Muscle layer of duodenum (tissue), 2 donors: ENCODE measurements around the gene ARFGEF3.

Source experiments
- H3K27ac ChIP-seq: one replicate; pipeline ENCODE4 v1.7.0; 2013; ENCODE audit warnings: mild to moderate bottlenecking, low read length
- H3K27me3 ChIP-seq: one replicate; pipeline ENCODE4 v1.7.0; 2013; ENCODE audit warnings: low read depth, mild to moderate bottlenecking, control low read depth, low read length
- H3K36me3 ChIP-seq, 2 donors: one replicate each; pipeline ENCODE4 v1.7.0; 2013; ENCODE audit warnings: low read length in 2 of 2, control low read depth in 1 of 2, mild to moderate bottlenecking in 1 of 2; ENCODE audit not compliant: insufficient read depth in 2 of 2, control insufficient read depth in 1 of 2
- H3K4me1 ChIP-seq, 2 donors: one replicate each; pipeline ENCODE4 v1.7.0; 2013; ENCODE audit warnings: low read length in 2 of 2, mild to moderate bottlenecking in 2 of 2, control low read depth in 1 of 2, moderate library complexity in 1 of 2; ENCODE audit not compliant: insufficient read depth in 2 of 2, control insufficient read depth in 1 of 2
- H3K4me3 ChIP-seq, 2 donors: one replicate each; pipeline ENCODE4 v1.7.0; 2013; ENCODE audit warnings: low read length in 2 of 2, low read depth in 1 of 2, mild to moderate bottlenecking in 1 of 2
- H3K9me3 ChIP-seq, 2 donors: one replicate each; pipeline ENCODE4 v1.7.0; 2013; ENCODE audit warnings: low read length in 2 of 2, control low read depth in 1 of 2, mild to moderate bottlenecking in 1 of 2; ENCODE audit not compliant: control insufficient read depth in 1 of 2
- donor health status: healthy.

Gene ARFGEF3

DNA sequence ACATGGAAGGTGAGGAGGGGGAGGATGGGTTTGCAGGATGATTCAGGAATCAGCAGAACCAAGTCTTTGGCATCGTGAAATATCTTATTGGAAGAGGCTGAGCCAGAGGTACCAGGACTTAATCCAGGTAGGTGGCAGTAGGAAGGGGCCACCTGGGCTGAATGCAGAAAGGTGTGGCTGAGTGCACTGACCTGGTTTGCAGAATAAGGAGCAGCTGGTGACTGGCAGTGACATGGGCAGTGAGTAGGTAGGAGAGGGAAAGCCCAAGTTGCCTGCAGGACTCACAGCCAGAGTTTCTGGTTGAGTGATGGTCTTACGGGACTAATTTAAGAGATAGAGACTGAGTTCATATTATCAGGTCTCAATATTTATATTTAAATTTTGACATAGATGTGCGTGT is 57.7 kb downstream of the ARFGEF3 start:
- no peaks in the 10 kb centered on the region for H3K27me3 ChIP-seq
- H3K4me1 ChIP-seq: no peaks in the 10 kb centered on the region
- no peaks in the 10 kb centered on the region for H3K9me3 ChIP-seq
- H3K4me3 ChIP-seq: no peak overlapping the region
- H3K36me3 ChIP-seq: no peaks in the 10 kb centered on the region
- H3K27ac ChIP-seq: no peak overlapping the region

- H3K4me1 ChIP-seq: no peaks in the 10 kb centered on the region
- no peaks in the 10 kb centered on the region for H3K36me3 ChIP-seq
- H3K27me3 ChIP-seq: no peaks in the 10 kb centered on the region
- H3K27ac ChIP-seq: no peak overlapping the region
- H3K9me3 ChIP-seq: no peaks in the 10 kb centered on the region
- no peak overlapping the region for H3K4me3 ChIP-seq
Measured at GRCh38 chr6:138219901-138220300, 58.2 kb downstream of the ARFGEF3 start.

- Histone ChIP-seq H3K27me3 (no peaks in the 10 kb centered on the region), H3K4me3 (no peak overlapping the region), H3K4me1 (no peaks in the 10 kb centered on the region), H3K36me3 (no peaks in the 10 kb centered on the region), H3K9me3 (no peaks in the 10 kb centered on the region), H3K27ac (no peak overlapping the region)
Measured at GRCh38 chr6:138222901-138223546, 61.3 kb downstream of the ARFGEF3 start.

GRCh38 chr6:138225953-138226352 is 64.2 kb downstream of the ARFGEF3 start:
- no peaks in the 10 kb centered on the region for H3K36me3 ChIP-seq
- H3K9me3 ChIP-seq: no peaks in the 10 kb centered on the region
- no peaks in the 10 kb centered on the region for H3K27me3 ChIP-seq
- H3K27ac ChIP-seq: no peak overlapping the region
- no peak overlapping the region for H3K4me3 ChIP-seq
- no peaks in the 10 kb centered on the region for H3K4me1 ChIP-seq

DNA sequence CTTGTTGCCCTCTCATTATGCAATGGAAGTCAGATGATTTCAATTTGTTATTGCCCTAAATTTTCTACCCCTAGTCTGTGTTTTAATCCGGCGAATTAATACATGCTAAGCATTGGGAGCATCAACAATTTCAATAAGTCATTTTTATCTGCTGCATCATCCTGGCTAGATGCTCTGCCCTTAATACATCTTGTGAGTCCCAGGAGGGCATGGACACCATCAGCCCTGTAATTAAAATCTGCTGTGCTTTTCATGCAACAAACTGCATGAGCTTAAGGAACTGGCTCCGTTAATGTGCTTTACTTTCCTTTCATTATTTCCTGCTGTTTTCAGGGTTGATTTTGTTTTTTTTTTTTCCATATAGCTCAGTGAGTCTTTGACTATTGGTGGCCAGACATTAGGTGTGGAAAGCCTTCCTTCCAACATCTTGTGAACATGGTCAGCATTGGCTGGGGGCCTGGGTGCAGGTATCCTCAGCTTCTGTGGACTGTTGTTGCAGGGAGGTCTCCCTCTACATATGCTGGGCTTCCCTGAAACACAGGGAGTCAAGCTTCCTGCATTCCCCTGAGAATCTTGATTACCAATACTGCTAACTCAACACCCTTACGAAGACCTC is 65.1 kb downstream of the ARFGEF3 start:
- Histone ChIP-seq H3K4me3 (no peak overlapping the region), H3K27me3 (no peaks in the 10 kb centered on the region), H3K36me3 (no peaks in the 10 kb centered on the region), H3K27ac (no peak overlapping the region), H3K9me3 (no peaks in the 10 kb centered on the region), H3K4me1 (no peaks in the 10 kb centered on the region)

GRCh38 chr6:138227316-138227781 is 65.6 kb downstream of the ARFGEF3 start:
- Histone ChIP-seq H3K27ac (no peak overlapping the region), H3K4me3 (no peak overlapping the region), H3K4me1 (no peaks in the 10 kb centered on the region), H3K9me3 (no peaks in the 10 kb centered on the region), H3K27me3 (no peaks in the 10 kb centered on the region), H3K36me3 (no peaks in the 10 kb centered on the region)

- Histone ChIP-seq H3K27ac (no peak overlapping the region), H3K27me3 (no peaks in the 10 kb centered on the region), H3K4me1 (no peaks in the 10 kb centered on the region), H3K36me3 (no peaks in the 10 kb centered on the region), H3K4me3 (no peak overlapping the region), H3K9me3 (no peaks in the 10 kb centered on the region)
Measured at GRCh38 chr6:138229072-138229471, 67.3 kb downstream of the ARFGEF3 start.

GRCh38 chr6:138229663-138230179 is 68.0 kb downstream of the ARFGEF3 start:
- Histone ChIP-seq H3K27me3 (no peaks in the 10 kb centered on the region), H3K27ac (no peak overlapping the region), H3K4me1 (no peaks in the 10 kb centered on the region), H3K9me3 (no peaks in the 10 kb centered on the region), H3K36me3 (no peaks in the 10 kb centered on the region), H3K4me3 (no peak overlapping the region)

GRCh38 chr6:138230221-138230620 is 68.5 kb downstream of the ARFGEF3 start:
- Histone ChIP-seq H3K4me3 (no peak overlapping the region), H3K36me3 (no peaks in the 10 kb centered on the region), H3K9me3 (no peaks in the 10 kb centered on the region), H3K4me1 (no peaks in the 10 kb centered on the region), H3K27me3 (no peaks in the 10 kb centered on the region), H3K27ac (no peak overlapping the region)

- Histone ChIP-seq H3K27ac (no peak overlapping the region), H3K4me1 (no peaks in the 10 kb centered on the region), H3K36me3 (no peaks in the 10 kb centered on the region), H3K9me3 (no peaks in the 10 kb centered on the region), H3K4me3 (no peak overlapping the region), H3K27me3 (no peaks in the 10 kb centered on the region)
Measured at GRCh38 chr6:138230759-138231380, 69.1 kb downstream of the ARFGEF3 start.

DNA sequence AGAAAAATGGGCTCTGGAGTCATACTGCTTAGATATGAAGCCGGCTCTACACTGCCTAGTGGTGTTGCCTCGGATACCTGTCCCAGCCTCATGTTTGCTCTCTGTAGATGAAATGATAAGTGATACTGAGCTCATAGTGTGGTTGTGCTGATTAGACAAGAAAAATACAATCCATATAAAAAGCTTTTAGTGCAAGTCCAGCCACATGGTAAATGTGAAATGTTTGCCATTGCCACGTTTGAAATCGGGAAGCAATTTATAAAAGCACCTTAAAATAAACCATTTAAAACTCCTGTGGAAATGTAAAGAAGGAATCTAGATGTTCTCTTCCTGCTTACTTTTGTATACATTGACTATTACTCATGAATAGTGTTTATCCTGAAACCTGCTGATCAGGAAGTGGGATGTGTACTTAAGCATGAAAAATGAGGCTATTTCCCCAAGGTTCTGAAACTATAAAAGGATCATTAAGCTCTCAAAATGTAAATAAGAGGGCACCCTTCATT is 69.7 kb downstream of the ARFGEF3 start:
- H3K27me3 ChIP-seq: no peaks in the 10 kb centered on the region
- H3K4me1 ChIP-seq: no peaks in the 10 kb centered on the region
- H3K4me3 ChIP-seq: no peak overlapping the region
- H3K27ac ChIP-seq: no peak overlapping the region
- no peaks in the 10 kb centered on the region for H3K9me3 ChIP-seq
- H3K36me3 ChIP-seq: no peaks in the 10 kb centered on the region
